ENCODE measurements around the gene KHDRBS1.
A peak's percentile ranks its signal among the peaks of the same experiment; 100 is the strongest.
"Not testable (repeated sequence)": the region's sequence is repeated elsewhere in the genome, so short reads cannot be mapped to it uniquely, and the experiment has no call there.

KHDRBS1 gene

GRCh38 chr1:32013386-32014198 lies at the start of gene KHDRBS1:
Gene KHDRBS1, plus strand, starts transcription at chr1:32013868. Its CDS starts 128 bp downstream, at chr1:32013996.
- DNase-seq = peak; percentile 97

- DNase-seq = no peak
These were observed 42.8 kb upstream of the KHDRBS1 start for GRCh38 chr1:31970873-31971272.

GRCh38 chr1:31976401-31976800 lies 37.3 kb upstream of the KHDRBS1 start:
- no peak for DNase-seq

- DNase-seq = no peak
These were observed 36.1 kb upstream of the KHDRBS1 start for GRCh38 chr1:31977385-31978131.

- no peak for DNase-seq
These were observed 34.7 kb upstream of the KHDRBS1 start for GRCh38 chr1:31978843-31979400.

GRCh38 chr1:31980835-31981455 lies 32.7 kb upstream of the KHDRBS1 start:
- DNase-seq = no peak

GRCh38 chr1:31981456-31981839 lies 32.2 kb upstream of the KHDRBS1 start:
- no peak for DNase-seq

- no peak for DNase-seq
These were observed 31.7 kb upstream of the KHDRBS1 start for GRCh38 chr1:31981972-31982371.

GRCh38 chr1:31984419-31985347 lies 29.0 kb upstream of the KHDRBS1 start:
- peak; percentile 25 for DNase-seq

GRCh38 chr1:31985430-31985829 lies 28.2 kb upstream of the KHDRBS1 start:
- DNase-seq = no peak

- DNase-seq = no peak
These were observed 26.5 kb upstream of the KHDRBS1 start for GRCh38 chr1:31987135-31987619.

GRCh38 chr1:31989964-31990363 lies 23.7 kb upstream of the KHDRBS1 start:
- no peak for DNase-seq

GRCh38 chr1:31991182-31991581 lies 22.5 kb upstream of the KHDRBS1 start:
- no peak for DNase-seq

- DNase-seq = no peak
These were observed 18.4 kb upstream of the KHDRBS1 start for GRCh38 chr1:31995263-31995662.

- DNase-seq = not testable (repeated sequence)
These were observed 17.5 kb upstream of the KHDRBS1 start for GRCh38 chr1:31996121-31996520.

- no peak for DNase-seq
These were observed 11.8 kb upstream of the KHDRBS1 start for GRCh38 chr1:32001863-32002262.

GRCh38 chr1:32002285-32002684 lies 11.4 kb upstream of the KHDRBS1 start:
- not testable (repeated sequence) for DNase-seq

- no peak for DNase-seq
These were observed 8.1 kb upstream of the KHDRBS1 start for GRCh38 chr1:32005522-32005921.

- DNase-seq = no peak
These were observed 6.1 kb upstream of the KHDRBS1 start for GRCh38 chr1:32007591-32007940.

GRCh38 chr1:32010246-32010645 lies 3.4 kb upstream of the KHDRBS1 start:
- DNase-seq = no peak

GRCh38 chr1:32012709-32013385 lies 821 bp upstream of the KHDRBS1 start:
- no peak for DNase-seq
